ENCODE measurements around the gene FBXL14.
"Not testable (repeated sequence)": the region's sequence is repeated elsewhere in the genome, so short reads cannot be mapped to it uniquely, and the experiment has no call there.

Gene FBXL14

DNA sequence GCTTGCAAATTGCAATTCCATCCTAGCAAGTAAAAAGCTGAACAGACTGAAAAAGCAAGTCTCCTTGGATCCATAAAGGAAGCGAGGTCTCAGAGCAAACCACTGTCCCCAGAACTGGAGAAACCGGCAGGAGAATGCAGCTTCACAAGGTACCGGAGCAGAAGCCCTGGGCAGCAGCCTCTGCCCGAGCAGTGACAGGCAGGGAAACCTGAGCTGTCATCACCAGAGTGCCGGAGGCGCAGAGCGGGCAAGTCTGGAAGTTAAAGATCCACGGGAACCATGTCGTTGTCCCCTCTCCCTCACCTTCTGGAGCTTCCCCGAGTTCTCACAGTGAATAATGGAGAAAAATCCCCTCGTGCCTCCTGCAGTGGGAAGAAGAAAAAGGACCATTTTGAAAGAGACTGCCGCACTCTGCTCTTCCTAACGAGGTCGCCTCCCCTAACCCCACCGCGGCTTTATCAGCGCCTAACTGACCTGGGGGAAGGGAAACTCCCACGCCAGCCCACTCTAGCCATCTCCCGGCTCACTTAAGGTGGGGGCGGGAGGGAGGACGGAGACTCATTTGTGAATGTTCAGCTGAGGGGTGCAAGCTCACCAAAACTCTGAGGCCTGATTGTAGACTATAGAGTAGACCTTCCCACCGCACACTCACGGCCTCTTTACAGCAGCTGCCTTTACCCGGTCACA, 27.8 kb downstream of the FBXL14 start:
- DNase-seq, result no peak

DNA sequence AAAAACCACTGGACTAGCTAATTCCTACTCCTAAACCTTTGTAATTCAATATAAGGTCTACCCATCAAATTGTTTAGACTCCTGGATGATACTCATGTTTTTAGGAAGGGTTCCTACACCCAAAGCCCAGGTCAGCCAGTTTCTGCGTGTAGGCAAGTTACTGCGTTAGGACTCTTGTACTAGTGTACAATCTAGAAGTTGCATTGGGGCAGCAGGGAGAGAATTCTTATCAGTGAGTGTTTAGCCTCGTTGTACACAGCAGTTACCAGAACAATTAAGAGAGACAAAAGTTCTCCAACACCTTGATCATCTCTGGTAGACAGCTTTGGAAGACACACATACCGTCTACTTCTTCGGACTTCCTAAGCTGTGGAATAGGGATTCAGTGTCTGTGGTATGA, 29.2 kb downstream of the FBXL14 start:
- no peak for DNase-seq

DNA sequence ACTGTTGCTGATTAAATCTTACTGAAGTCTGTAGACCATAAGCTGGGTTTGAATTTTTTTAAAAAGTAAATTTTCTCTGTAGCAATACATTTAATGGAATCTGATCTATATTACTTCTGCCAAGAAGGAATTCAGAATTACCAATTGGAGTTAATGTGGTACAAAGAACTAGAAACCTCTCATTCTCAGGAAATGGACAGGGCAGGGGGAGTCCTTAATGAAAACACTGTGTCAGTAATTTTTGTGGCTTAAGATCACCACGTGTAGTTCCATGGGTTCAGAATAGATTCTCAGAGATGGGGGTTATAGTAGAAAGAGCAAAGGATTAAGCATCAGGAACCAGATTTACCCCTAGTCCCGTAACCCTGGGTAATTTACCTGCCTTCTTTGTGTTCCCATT, 30.3 kb downstream of the FBXL14 start:
- no peak for DNase-seq

DNA sequence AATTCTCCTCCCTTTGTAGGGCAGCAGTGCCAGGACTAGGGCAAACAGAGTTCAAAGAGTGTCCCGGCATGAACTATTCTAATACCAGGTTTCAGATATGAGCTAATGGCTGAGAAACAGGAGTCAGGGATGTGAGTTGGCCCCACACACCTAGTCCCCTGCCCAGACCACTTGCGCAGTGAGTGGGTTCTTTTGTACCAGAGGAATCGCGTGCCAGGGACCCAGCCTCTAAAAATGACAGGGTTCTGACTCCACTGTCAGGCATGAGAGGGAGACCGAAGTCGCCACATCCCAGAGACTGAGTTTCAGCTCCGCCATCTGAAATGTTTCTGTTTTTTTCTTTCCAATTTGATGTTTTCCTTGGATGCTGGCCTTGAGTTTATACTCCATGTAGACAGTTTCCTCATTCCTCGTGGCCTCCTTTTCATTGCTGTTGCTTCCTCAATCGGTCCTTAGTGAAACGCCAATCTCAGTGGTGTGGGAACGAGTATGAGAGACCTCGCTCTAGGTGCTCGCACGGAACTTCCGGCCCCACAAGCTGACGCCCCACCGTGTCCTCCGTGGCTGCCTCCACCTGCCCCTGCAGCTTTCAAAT, 31.5 kb downstream of the FBXL14 start:
- DNase-seq, result no peak

DNA sequence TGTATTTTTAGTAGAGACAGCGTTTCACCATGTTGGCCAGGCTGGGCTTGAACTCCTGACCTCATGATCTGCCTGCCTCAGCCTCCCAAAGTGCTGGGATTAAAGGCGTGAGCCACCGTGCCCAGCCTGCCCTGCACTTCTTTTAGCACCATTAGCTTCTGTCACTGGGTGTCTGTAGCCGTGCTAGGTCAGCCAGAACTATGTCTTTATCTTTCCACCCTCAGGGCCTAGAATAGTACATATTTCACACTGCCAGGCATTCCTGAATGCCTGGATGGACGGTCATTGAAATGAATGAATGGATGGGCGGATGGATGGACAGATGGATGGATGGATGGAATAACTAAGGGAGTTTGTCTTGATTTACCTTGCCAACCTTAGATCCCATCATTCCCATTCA, 33.7 kb downstream of the FBXL14 start:
- no peak for DNase-seq

DNA sequence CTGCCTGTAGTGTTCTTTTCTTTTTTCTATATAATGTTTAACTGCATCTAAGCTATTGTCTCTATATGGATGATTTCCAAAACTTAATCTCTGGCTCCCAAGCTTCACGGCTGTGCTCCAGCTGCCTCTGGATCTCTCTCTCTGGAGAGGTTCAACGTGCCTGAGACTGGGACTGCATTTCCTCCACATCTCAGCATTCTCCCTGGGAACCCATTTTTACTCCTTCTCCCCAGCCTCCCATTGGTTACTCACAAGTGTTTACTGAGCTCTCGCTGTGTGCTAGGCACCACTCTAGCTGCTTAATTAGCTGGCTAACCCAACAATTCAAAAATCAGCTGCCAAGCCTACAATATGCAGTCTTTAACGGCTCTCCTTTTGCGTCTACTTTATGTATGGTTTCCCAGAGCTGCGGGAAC, 34.7 kb downstream of the FBXL14 start:
- DNase-seq, result no peak

DNA sequence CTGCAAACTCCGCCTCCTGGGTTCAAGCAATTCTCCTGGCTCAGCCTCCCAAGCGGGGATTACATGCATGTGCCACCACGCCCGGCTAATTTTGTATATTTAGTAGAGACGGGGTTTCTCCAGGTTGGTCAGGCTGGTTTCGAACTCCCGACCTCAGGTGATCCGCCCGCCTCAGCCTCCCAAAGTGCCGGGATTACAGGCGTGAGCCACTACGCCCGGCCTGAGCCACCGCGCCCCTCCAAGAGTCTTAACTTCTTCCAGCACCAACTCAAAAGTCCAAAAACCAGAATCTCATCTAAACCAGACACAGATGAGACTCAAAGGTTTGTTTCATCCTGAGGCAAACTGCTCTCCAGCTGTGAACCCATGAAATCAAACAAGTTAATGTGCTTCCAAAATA, 36.3 kb downstream of the FBXL14 start:
- not testable (repeated sequence) for DNase-seq

DNA sequence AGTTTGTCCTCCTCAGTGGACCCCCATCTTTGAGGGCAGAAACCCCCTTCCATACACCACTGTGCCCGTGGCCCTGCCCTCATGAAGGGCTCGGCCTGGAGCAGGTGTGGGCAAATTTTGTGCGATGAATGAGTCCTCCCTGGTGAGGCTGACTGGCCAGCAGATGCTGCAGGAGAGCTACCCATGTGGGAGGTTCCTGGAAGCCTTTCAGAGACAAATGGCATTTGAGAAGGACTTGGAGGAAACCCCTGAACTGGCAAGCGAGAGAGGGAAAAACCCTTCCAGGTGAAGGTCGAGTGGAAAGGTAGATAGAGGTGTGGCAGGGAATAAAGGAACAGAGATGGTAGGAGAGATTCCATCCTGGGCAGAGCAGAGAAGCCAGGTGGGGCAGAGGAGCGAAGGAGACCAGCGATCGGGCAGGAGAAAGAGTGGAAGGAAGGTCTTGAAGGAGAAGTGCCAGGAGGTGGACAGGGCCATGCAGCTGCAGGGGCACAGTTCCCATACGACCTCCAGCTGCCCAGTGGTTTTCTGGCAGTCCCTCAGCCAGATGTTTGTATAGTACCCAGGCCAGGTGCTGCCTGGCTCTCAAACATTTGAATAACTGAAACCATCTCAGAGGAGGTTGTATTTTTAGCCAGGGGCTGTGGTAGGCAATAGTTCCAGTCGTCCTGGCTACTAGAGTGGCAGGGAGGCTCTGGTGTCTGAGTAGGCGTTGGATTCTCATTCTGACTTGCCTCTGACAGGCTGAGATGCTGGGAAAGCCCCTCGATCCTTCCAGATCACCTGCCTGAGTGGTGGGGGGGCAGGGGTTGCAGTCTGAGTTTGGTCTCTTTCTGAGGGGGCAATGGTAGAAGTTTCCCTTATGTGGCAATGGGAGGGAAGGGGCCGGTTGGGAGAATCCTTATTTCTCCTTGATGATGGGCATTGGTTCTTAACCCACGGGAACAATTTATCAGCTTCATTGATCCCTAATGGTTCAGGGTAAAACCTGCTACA, 40.1 kb downstream of the FBXL14 start:
- DNase-seq, result no peak

DNA sequence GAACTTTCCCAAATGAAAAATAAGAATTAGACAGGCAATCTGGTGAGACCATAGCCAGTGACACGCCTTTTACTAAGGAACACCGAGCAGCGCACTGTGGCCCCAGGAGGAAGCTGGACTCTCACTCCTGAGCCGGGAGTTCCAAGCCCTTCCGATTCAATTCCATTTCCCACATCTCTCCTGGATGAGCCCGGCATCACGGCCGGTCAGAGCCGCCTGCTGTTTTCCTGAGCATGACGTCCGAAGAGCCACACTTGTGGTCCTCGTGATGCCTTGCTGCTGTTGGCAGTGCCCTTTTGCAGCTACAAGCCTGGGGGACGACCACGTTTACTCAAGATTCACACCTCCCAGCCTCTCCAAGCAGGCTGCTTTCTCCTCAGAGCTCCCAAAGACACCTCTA, 40.8 kb downstream of the FBXL14 start:
- DNase-seq, result no peak

DNA sequence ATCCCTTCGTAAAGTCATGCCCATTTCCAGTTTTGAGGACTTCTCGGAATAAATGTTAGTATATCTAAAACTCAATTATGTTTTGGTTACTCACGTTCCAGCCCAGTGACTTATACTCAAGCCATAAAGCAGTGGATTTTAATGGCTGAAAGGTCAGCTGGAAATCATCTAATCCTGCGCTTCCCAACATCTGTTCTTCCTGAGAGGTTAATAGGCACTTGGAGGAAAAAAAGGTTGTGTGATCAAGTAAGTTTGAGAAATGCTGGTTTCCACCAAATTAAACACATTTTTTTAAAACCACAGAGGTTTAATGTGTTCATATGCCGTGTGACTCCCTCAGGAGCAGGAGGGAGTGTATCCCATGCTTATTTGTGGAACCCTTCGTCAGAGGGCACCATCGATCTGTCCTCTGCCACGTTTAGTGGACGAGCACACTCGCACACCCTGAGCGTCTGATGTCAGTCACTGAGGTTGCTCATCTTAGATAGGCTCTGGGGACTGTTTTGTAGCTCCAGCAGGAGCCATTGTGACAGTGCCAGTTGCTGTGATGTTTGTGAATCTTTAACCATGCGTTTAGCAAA, 41.4 kb downstream of the FBXL14 start:
- DNase-seq, result no peak

DNA sequence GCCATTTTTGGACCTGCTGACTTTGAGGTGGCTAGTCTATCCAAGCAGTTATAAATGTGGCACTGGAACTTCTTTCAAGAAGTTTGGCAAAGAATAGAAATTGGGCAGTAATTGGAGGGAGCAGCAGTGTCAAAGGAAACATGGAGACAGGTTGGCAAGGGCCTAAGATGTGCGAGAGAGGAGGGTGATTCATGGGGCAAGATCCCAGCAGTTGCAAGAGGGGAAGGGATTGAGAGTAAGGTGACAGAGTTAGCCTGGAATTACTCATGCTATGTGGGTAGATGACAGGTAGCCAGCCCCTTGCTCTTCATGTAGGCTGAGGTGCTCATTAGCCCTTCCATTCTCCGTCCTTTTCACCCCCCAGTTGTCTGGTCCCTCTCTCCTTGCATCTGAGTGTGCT, 42.2 kb downstream of the FBXL14 start:
- no peak for DNase-seq

DNA sequence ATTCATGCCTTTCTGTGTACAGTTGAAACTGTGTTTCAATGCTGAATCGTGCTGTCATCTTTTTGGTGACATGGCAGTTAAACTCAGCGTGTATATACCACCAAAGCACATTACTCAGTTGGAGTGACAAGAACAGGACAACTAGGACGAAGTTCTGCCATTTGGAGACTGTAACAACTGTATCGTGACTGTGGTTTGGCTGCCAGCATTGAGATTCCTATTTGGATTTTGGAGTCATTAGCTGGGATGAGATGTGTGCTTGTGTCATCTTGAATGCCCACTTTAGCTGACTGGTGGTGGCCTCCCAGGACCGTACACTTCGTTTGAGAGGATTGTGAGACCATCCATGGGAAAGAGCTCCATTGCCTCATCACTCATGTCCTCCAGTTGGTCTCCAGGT, 42.9 kb downstream of the FBXL14 start:
- DNase-seq, result no peak

DNA sequence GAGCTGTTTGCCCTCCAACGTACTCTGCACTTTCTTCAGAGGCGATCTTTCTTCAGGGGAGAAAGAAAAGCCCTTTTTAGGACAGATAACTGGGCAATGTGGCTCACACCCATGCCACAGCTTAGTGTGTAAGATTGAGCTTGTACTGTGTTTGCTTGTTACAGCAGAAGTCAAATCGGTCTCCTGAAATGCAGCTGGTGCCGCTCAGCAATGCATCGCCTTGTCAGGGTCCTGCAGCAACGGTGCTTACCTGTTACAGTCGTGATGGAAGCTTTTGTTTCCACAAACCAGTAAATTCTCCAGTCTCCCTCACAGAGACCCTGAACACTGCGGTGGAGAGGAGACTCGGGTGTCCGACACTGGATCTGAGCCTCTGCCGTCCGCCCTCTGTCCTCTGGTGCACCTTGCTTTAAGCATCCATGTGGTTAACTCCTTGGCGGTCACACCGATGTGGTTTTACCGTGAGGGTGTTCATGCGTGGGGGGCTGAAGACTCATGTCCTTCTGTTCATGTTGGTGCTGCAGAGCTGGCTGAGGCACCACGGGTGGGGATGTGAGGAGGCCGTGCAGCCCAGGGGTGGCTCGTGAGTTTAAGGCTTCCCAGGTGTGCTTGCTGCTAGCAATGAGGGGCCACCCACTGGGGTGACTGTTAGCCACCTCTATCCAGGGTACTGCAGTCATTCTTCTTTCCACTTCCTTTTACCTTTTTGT, 47.3 kb downstream of the FBXL14 start:
- no peak for DNase-seq

DNA sequence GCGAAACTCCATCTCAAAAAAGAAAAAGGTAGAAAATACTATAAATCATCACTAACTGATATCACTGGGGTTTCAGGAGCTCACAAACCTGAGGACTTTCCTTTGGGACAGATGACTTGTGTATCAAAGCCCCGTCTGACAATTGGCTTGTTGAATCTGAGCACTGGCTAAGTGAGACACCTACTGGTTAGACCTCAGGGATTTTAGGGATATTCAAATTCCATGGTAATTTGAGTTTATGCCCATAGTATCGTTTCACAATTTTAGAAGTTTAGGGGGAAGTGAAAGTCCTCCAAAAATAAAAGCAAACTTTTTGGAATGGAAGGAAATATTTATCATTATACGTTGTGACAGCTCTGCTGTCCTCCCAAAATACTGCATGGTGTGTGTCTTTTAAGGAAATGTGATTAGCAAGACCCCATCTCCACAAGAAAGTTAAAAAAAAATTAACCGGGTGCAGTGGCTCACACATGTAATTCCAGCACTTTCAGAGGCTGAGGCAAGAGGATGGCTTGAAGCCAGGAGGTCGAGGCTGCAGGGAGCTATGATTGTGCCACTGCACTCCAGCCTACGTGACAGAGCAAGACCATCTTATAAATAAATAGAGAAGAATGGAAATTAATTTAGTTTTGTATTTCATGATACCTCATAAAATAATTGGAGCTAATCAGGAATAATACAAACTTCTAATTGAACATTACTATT, 49.2 kb downstream of the FBXL14 start:
- no peak for DNase-seq

DNA sequence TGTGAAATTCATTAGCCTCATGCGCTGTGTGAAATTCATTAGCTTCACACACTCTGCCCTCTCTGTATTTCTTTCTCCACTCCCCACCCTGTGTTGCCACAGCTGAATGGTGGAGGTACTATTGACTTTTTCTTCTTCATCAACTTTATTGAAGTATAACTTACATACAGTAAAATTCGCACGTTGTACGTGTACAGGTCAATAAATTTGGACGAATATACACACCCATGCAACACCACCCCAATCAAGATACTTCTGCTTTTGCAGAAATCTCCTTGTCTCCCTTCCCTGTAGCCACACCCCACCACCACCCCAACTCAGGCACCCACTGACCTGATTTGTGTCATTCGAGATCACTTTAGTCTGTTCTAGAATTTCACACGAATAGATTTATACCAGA, 51.8 kb downstream of the FBXL14 start:
- DNase-seq, result no peak

DNA sequence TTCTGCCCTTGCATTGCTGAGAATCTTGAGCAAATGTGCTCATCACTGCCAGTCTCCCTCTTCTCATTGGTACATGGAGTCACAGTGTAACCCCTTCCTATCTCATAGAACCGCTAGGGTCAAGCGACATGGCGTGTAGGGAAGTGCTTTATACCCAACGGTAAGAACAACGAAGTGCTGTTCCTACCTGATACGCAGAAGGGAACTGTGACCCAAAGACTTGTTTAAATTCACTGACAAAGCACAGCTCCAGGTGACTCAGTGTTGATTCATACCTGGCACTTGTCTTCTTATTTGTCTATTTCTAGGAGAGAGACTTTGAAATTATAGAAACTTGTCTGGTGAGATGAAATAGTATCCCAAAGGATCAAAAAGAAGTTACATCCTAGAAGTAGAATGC, 53.7 kb downstream of the FBXL14 start:
- no peak for DNase-seq

DNA sequence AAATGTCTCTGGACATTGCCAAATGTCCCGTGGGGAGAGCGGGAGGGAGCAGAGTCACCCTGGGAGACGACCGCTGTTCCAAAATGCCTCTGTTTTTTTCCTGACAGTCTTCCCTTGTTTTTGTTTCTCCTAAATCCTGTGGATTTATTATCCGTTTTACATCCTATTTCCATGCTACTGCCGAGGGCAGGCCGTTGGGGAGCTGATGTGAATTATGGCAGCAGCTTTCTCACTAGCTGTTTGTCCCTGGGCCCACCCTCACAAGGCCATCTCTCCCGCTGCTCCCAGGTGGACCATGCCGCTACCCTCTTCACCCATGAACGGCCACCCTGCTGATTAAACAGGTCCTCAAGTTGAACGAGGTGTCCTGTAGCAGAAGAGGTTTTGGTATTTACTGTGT, 55.2 kb downstream of the FBXL14 start:
- DNase-seq, result no peak

DNA sequence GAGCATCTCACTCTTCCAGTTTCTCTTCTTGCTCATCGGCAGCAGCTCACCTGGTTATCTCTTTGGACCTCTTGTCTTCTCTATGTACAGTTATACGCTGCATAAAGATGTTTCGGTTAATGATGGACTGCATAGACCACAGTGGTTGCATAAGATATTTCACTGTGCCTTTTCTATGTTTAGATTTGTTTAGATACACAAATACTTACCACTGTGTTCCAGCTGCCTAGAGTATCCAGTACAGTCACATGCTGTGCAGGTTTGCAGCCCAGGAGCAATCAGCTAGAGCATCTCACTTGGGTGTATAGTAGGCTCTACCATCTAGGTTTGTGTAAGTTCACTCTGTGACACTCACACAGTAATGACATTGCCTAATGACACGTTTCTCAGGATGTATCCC, 57.6 kb downstream of the FBXL14 start:
- DNase-seq, result no peak

DNA sequence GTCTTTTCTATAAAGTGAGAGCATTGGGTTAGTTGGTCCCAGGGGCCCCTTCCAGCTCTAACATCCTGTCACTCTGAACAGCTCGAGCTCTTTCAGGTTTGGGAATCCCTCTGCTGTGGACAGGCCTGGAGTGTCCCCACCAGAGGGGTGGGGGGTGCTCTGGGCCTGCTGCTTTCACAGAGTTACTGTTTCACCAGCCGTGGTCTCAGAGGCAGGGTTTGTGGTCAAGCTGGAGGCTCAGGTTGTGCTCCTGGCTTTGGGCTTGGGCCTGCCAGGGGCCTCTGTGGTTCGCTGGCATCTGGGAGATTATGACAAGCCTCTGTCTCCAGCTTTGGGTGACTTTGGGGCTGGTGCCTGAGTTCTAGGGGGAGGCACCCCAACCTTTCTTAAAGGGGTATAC, 59.6 kb downstream of the FBXL14 start:
- no peak for DNase-seq

DNA sequence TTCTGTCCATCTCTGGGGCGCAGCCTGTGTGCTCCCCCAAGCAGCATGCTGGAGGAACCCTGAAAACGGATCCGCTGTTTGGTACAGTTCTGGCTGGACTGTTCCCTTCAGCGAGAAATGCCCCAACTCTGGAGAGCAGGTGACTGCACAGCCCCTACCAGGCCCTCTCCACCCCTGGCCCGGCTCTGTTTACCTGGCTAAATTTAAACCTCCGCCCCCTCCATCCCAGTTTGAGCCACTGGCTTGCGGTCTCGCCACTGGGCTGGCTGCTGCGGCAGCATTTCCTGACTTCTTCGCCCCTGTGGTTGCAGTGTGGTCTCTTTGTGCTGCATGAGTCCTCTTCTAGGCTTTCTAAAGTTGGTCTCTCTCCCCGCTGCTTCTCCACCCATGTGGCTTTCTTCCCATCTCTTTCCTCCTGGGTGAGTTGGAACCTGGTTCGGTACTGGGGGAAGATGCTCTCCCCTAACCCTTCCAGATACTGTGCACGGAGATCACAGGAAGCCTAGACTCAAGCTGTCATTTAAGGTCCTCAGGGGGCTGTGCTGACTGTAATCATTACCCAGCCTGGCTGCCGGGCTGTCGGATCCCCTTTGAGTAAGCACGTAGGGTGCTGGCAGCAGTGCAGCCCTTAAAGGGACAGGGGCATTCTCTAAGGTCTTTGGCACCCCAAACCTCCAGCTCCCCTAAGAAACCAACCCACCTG, 60.6 kb downstream of the FBXL14 start:
- DNase-seq, result no peak

DNA sequence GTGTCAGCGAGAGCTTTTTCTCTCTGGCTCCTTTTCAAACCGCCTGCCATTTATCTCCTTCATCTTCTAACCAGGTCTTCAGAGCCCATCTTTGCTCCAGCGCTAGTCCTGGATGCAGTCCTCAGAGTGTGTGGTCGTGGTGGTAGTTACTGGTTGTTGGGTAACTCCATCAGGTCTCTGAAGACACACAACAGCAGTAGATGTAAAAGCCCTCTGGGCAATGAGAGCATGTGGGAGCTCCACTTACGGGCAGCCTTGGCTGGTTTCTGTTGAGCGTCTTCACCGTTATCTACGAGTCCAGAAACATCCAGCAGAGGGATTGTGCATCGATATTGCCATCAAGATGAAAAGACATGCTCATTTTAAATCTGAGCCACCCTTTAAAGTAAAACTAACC, 61.2 kb downstream of the FBXL14 start:
- no peak for DNase-seq

Measured in stimulated activated CD4-positive, alpha-beta T cell treated with anti-CD3 and anti-CD28 coated beads, Interleukin-12 subunit alpha, Interleukin-12 subunit beta, amount 100 ng/mL, for 4 hours (primary cell).